Upper lobe of left lung (tissue), 6 donors: Measurements from ENCODE around the gene ADSS1. TPM values are rescaled to one million over a fixed set of nuclear protein-coding genes. Genes with fewer than 3 reads are reported as not detected.

Source experiments
- ATAC-seq, 2 donors: fragments of 200-7000 bp; cut with Tn5 transposase; one replicate each; pipeline ENCODE4 v1.9.1; 2022; ENCODE audit warnings: mild to moderate bottlenecking in 2 of 2, moderate library complexity in 2 of 2; ENCODE audit not compliant: low FRiP score in 2 of 2
- DNase-seq, 2 donors: peaks; one replicate each; pipeline ENCODE4 v3.0.0-alpha.2; 2019 to 2020
- H3K27ac ChIP-seq, 4 donors: fragments of 200-600 bp; sonication (generic); one replicate each; pipeline ENCODE4 v1.5.1; 2016 to 2019
- H3K27me3 ChIP-seq, 4 donors: fragments of 200-600 bp; sonication (generic); one replicate each; pipeline ENCODE4 v1.5.1; 2017 to 2019
- H3K36me3 ChIP-seq, 4 donors: fragments of 200-600 bp; sonication (generic); one replicate each; pipeline ENCODE4 v1.5.1; 2016 to 2019
- H3K4me1 ChIP-seq, 4 donors: fragments of 200-600 bp; sonication (generic); one replicate each; pipeline ENCODE4 v1.5.1; 2018 to 2019
- H3K4me3 ChIP-seq, 4 donors: fragments of 200-600 bp; sonication (generic); one replicate each; pipeline ENCODE4 v1.5.1; 2017 to 2019; ENCODE audit warnings: mild to moderate bottlenecking in 2 of 4, moderate library complexity in 1 of 4
- H3K9me3 ChIP-seq, 4 donors: fragments of 200-600 bp; sonication (generic); one replicate each; pipeline ENCODE4 v1.5.1; 2018 to 2019
- CTCF ChIP-seq, 6 experiments: fragments of 450-650 bp in 4 of 6; fragments of 200-600 bp in 2 of 6; sonication (generic) in 2 of 6; IDR thresholded peaks; one replicate each; pipeline ENCODE4 v1.5.1; 2016 to 2019; ENCODE audit warnings: antibody characterized with exemption in 6 of 6
- EP300 ChIP-seq, 4 donors: sonication (generic); formaldehyde crosslinking; IDR thresholded peaks; one replicate each; pipeline ENCODE4 v1.5.1; 2017; ENCODE audit warnings: antibody characterized with exemption in 4 of 4, control low read depth in 2 of 4
- POLR2A ChIP-seq, 4 donors: fragments of 450-650 bp; IDR thresholded peaks; one replicate each; pipeline ENCODE4 v1.5.1; 2016 to 2017; ENCODE audit warnings: antibody characterized with exemption in 4 of 4, mild to moderate bottlenecking in 2 of 4
- POLR2AphosphoS5 ChIP-seq, 2 donors: sonication (generic); formaldehyde crosslinking; IDR thresholded peaks; one replicate each; pipeline ENCODE4 v1.5.1; 2017; ENCODE audit warnings: antibody characterized with exemption in 2 of 2
- WGBS, 2 donors: methylation state at CpG; one replicate each; pipeline ENCODE4 v1.1.5; 2017 to 2018; 5-methylcytosine and 5-hydroxymethylcytosine counted together
- total RNA-seq, 6 donors: library from RNA; depleted of rRNA in 4 of 6; stranded (reverse); fragments of >200 nt in 4 of 6; gene quantifications; one replicate each; pipeline versions ENCODE4 v1.1.0 to v1.2.1, GENCODE V29; 2016 to 2021
- donor health status: DM: no; HTN: no; CAD: no; lungs with moderate emphysema.
- donor health status: DM: no; HTN: yes; CAD: no; lungs with severe emphysema.

ADSS1 gene
- total RNA-seq, 6 donors from 2014 or later: 4.9 to 34.6 (median 6.2) TPM

GRCh38 chr14:104715416-104715815 is 8.6 kb upstream of the ADSS1 start:
- DNase-seq: no peak
- Histone ChIP-seq H3K27ac (no peak overlapping the region), H3K9me3 (no peaks in the 10 kb centered on the region), H3K36me3 (peaks cover 19 to 90% (median 74%) of the 10 kb centered on the region in 4 donors), H3K4me3 (no peak overlapping the region), H3K27me3 (no peaks in the 10 kb centered on the region), H3K4me1 (no peaks in the 10 kb centered on the region)
- no peak for ATAC-seq
- no peak for TF ChIP-seq EP300 (IDR thresholded peaks at IDR 0.05)
- TF ChIP-seq POLR2AphosphoS5 (IDR thresholded peaks at IDR 0.05): no peak
- TF ChIP-seq POLR2A (IDR thresholded peaks at IDR 0.05): no peak
- TF ChIP-seq CTCF (IDR thresholded peaks at IDR 0.05): no peak
- WGBS, 2 donors: 90 to 100% methylated on average over 5 to 14 of the region's 18 CpGs

DNA sequence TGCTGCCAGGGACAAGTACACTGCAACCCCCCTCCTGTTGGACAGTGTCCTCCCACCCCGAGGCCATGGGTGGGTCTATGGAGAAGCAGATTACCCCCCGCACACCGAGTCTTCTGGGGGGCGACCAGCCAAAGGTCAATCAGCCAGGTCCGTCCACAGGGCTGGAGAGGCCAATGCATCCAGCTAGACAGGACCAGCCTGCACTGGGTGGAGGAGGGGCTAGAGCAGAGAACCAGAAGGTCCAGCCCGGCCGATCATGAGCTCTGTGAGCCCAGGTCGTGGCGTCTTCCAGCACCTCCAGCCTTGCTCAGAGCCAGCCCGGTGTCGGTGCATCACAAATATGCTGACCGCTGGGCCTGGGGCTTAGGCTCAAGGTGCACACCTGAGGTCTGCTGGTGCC is 8.2 kb upstream of the ADSS1 start:
- H3K27ac ChIP-seq: no peak overlapping the region
- 95% methylated on average over 12 of the region's 12 CpGs; no CpG with 5 or more reads in 1 of the 2 donors for WGBS, 2 donors
- peaks cover 19 to 85% (median 70%) of the 10 kb centered on the region in 4 donors for H3K36me3 ChIP-seq
- TF ChIP-seq CTCF (IDR thresholded peaks at IDR 0.05) (no peak), POLR2AphosphoS5 (IDR thresholded peaks at IDR 0.05) (no peak), EP300 (IDR thresholded peaks at IDR 0.05) (no peak)
- ATAC-seq (no peak), DNase-seq (peak in 1 of 2 donors; percentile 52)
- no peaks in the 10 kb centered on the region for H3K27me3 ChIP-seq
- H3K4me3 ChIP-seq: no peak overlapping the region
- no peaks in the 10 kb centered on the region for H3K9me3 ChIP-seq
- H3K4me1 ChIP-seq: no peaks in the 10 kb centered on the region

GRCh38 chr14:104717137-104717536 is 6.9 kb upstream of the ADSS1 start:
- peak in 1 of 2 donors; percentile 78 for DNase-seq
- Histone ChIP-seq H3K27ac (no peak overlapping the region), H3K36me3 (peaks cover 15 to 73% (median 58%) of the 10 kb centered on the region in 4 donors), H3K4me3 (no peak overlapping the region), H3K27me3 (no peaks in the 10 kb centered on the region), H3K4me1 (peaks cover 0 to 3% (median 0%) of the 10 kb centered on the region in 4 donors), H3K9me3 (no peaks in the 10 kb centered on the region)
- TF ChIP-seq CTCF (IDR thresholded peaks at IDR 0.05) (no peak), POLR2AphosphoS5 (IDR thresholded peaks at IDR 0.05) (no peak), EP300 (IDR thresholded peaks at IDR 0.05) (no peak), POLR2A (IDR thresholded peaks at IDR 0.05) (no peak)
- WGBS, 2 donors: 96% methylated on average over 18 to 20 of the region's 22 CpGs
- no peak for ATAC-seq

DNA sequence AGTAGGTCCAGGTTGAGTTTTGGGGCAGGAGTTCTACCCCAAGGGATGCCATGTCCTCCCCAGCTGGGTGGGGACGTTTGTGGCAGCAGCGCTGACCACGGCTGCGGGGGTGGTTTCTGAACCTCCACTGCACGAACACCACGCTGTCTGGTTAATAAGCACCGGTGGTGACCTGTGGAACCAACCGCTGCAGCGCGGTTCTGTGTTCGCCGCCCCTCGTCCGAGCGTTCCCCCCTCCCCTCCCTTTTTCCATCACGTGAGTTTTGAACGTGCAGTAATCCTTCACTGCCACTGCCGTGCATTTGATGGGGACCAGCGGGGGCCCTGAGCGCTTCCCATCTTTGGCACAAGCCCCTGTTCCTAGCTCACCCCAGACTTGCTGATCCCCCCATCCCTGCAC is 6.4 kb upstream of the ADSS1 start:
- H3K36me3 ChIP-seq: peaks cover 14 to 67% (median 53%) of the 10 kb centered on the region in 4 donors
- ATAC-seq (no peak), DNase-seq (peak in 1 of 2 donors; percentile 60)

More for the DNA sequence above, 6.4 kb upstream of the ADSS1 start:
- H3K4me1 ChIP-seq: peaks cover 0 to 8% (median 0%) of the 10 kb centered on the region in 4 donors
- H3K4me3 ChIP-seq: no peak overlapping the region
- WGBS, 2 donors: 81 to 84% methylated on average over 19 to 20 of the region's 20 CpGs
- H3K9me3 ChIP-seq: no peaks in the 10 kb centered on the region
- TF ChIP-seq POLR2A (IDR thresholded peaks at IDR 0.05) (no peak), POLR2AphosphoS5 (IDR thresholded peaks at IDR 0.05) (no peak), CTCF (IDR thresholded peaks at IDR 0.05) (no peak), EP300 (IDR thresholded peaks at IDR 0.05) (no peak)
- H3K27me3 ChIP-seq: no peaks in the 10 kb centered on the region
- H3K27ac ChIP-seq: no peak overlapping the region
